ENCODE measurements around the gene OTOR. TPM values are rescaled to one million over a fixed set of nuclear protein-coding genes. Genes with fewer than 3 reads are reported as not detected.

Gene OTOR
- total and polyA plus RNA-seq, 2 of the 13 experiments (the other 11 are each of a cell fraction or from before 2014, with no cell fraction given) = not detected

DNA sequence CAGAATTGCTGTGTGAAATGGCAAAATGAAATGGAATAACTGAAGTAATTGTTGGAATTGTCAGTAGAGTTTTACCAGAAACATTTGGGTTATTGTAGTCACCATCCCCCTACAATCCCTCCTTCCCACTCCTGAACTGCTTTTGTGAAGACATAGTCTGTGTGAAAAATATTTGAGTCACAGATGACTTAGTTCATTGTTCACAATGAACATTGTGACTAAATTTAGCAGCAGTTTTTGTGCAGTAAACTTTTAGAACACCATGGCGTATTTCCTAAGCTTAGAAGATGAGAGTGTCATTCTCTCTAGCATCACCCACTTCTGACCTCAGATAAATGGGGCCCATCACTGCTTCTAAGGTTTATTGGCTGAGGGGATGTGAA lies 11.0 kb downstream of the OTOR start:
- in situ Hi-C loops (cut with HindIII; ENCODE audit: extremely low pct_ligation_motif_present, low pct_unique_long_range_greater_than_20kb) = no loop called here
- H2AFZ ChIP-seq (ENCODE audit: low read length) = no peak overlapping the region
- H3K79me2 ChIP-seq (ENCODE audit: insufficient read depth, low read length) = no peaks in the 10 kb centered on the region
- H3K4me3 ChIP-seq (replicated peaks in 1 of 3; ENCODE audit: insufficient read depth in 1 of 3, low read depth in 2 of 3, low read length in 3 of 3) = no peak overlapping the region
- no peaks in the 10 kb centered on the region for H3K36me3 ChIP-seq (replicated peaks in 1 of 2; ENCODE audit: control insufficient read depth in 1 of 2, insufficient read depth in 2 of 2, low read length in 2 of 2)
- H3K9ac ChIP-seq (ENCODE audit: insufficient read depth, low read depth, low read length) = no peak overlapping the region
- H3K9me3 ChIP-seq (ENCODE audit: low read length) = no peaks in the 10 kb centered on the region
- H3K4me2 ChIP-seq (ENCODE audit: low read depth, low read length) = no peak overlapping the region
- TF ChIP-seq ZNF792 (CRISPR knock-in tag; IDR thresholded peaks at IDR 0.05) (no peak), SPEN (CRISPR knock-in tag; IDR thresholded peaks at IDR 0.05; ENCODE audit: low read depth) (no peak), ZNF33A (CRISPR knock-in tag; IDR thresholded peaks at IDR 0.05; ENCODE audit: borderline replicate concordance) (no peak), RXRB (CRISPR knock-in tag; IDR thresholded peaks at IDR 0.05; ENCODE audit: borderline replicate concordance) (no peak), HNRNPL (IDR thresholded peaks at IDR 0.05; ENCODE audit: low read depth, low read length) (no peak), ZBTB33 (CRISPR knock-in tag; IDR thresholded peaks at IDR 0.05) (no peak)
- TF ChIP-seq, protein P1, sequence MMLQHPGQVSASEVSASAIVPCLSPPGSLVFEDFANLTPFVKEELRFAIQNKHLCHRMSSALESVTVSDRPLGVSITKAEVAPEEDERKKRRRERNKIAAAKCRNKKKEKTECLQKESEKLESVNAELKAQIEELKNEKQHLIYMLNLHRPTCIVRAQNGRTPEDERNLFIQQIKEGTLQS (CRISPR knock-in tag; IDR thresholded peaks at IDR 0.05) = no peak
- intact Hi-C loops (cut with micrococcal nuclease; ENCODE audit: unreplicated experiment) = no loop called here
- ChIA-PET CTCF (ENCODE audit: low intra/inter-chr PET ratio, low total read pairs) (interaction anchor here (1.4 kb wide), 1 partner anchor 58 kb away, joined by 3 read pairs; no protein-coding TSS in a partner anchor), POLR2A (no interaction called here)
- no peaks in the 10 kb centered on the region for H3K4me1 ChIP-seq (ENCODE audit: insufficient read depth, low read length)
- ATAC-seq (no peak), FAIRE-seq (no peak), DNase-seq (ENCODE audit: low spot score) (no peak)
- no peak overlapping the region for H3K27ac ChIP-seq (ENCODE audit: extremely low read length, insufficient read depth, low read length)
- H3K27me3 ChIP-seq (ENCODE audit: control insufficient read depth in 1 of 2, insufficient read depth in 2 of 2, low read length in 2 of 2) = no peaks in the 10 kb centered on the region
- no TSS peak for BruUV-seq (replicated peaks)
- no peaks in the 10 kb centered on the region for H4K20me1 ChIP-seq (ENCODE audit: insufficient read depth, low read length)
- 6% methylated on average over 1 of the region's 1 CpG for WGBS (ENCODE audit: low lambda C conversion rate)

All from HepG2 (cell line).